Stimulated activated CD4-positive, alpha-beta T cell treated with anti-CD3 and anti-CD28 coated beads, Interleukin-1b, Interleukin-23, amount 100 ng/mL, for 4 hours (primary cell): ENCODE results near the gene DRAP1.

ENCODE experiments used
- DNase-seq, 2 donors: peaks; one replicate each; pipeline ENCODE4 v3.0.0-alpha.2; 2020; ENCODE audit warnings: low read depth in 2 of 2

Gene DRAP1

GRCh38 chr11:65919141-65919572 is at the start of gene DRAP1:
Gene DRAP1, plus strand, starts transcription at chr11:65919426. Its CDS starts 76 bp downstream, at chr11:65919502.
- peak; percentile 99 to 100 for DNase-seq

- no peak for DNase-seq
Observed at GRCh38 chr11:65869643-65870306, 49.5 kb upstream of the DRAP1 start.

- DNase-seq, result no peak
Observed at GRCh38 chr11:65870307-65870658, 48.9 kb upstream of the DRAP1 start.

- no peak for DNase-seq
Observed at GRCh38 chr11:65870706-65871681, 48.2 kb upstream of the DRAP1 start.

- DNase-seq, result no peak
Observed at GRCh38 chr11:65871811-65872548, 47.2 kb upstream of the DRAP1 start.

GRCh38 chr11:65872586-65873317 is 46.5 kb upstream of the DRAP1 start, which contains the start of gene EFEMP2:
Gene EFEMP2, minus strand, starts transcription at chr11:65872800. Its CDS starts 446 bp downstream, at chr11:65872354.
- no peak for DNase-seq

- DNase-seq, result peak; percentile 95 to 98
Observed at GRCh38 chr11:65873318-65874156, 45.7 kb upstream of the DRAP1 start.

GRCh38 chr11:65879617-65880016 is 39.6 kb upstream of the DRAP1 start, which contains the start of gene CTSW:
Gene CTSW, plus strand, starts transcription at chr11:65879837. Its CDS starts 18 bp downstream, at chr11:65879855.
- no peak for DNase-seq

GRCh38 chr11:65880027-65880426 is 39.2 kb upstream of the DRAP1 start:
- no peak for DNase-seq

GRCh38 chr11:65880844-65881421 is 38.3 kb upstream of the DRAP1 start:
- DNase-seq, result no peak

- no peak for DNase-seq
Observed at GRCh38 chr11:65882120-65883057, 36.8 kb upstream of the DRAP1 start.

- no peak for DNase-seq
Observed at GRCh38 chr11:65883058-65883761, 36.0 kb upstream of the DRAP1 start.

- no peak for DNase-seq
Observed at GRCh38 chr11:65883786-65884715, 35.2 kb upstream of the DRAP1 start.

GRCh38 chr11:65884716-65885092 is 34.5 kb upstream of the DRAP1 start:
- peak; percentile 73 to 75 for DNase-seq

GRCh38 chr11:65885231-65885630 is 34.0 kb upstream of the DRAP1 start:
- no peak for DNase-seq

- DNase-seq, result no peak
Observed at GRCh38 chr11:65885808-65886536, 33.3 kb upstream of the DRAP1 start.
